ENCODE data around the gene ZSWIM3. TPM values are rescaled to one million over a fixed set of nuclear protein-coding genes. Genes with fewer than 3 reads are reported as not detected.

The ZSWIM3 gene
- total RNA-seq (8.0 TPM), polyA plus RNA-seq (4.4 TPM)
- long read RNA-seq, donor 1, result 0 reads
- long read RNA-seq, donor 2, transcript ZSWIM3-201 (2 exons, 2,773 nt), result major isoform, 5 of 945 reads
- long read RNA-seq, donor 2, partial matches to known transcripts, result 925 of 945 reads
- long read RNA-seq, donor 2, other reads (novel, unspliced or antisense), result 15 of 945 reads
- long read RNA-seq, donor 3, partial matches to known transcripts, result 0 of 4 reads
- long read RNA-seq, donor 3, other reads (novel, unspliced or antisense), result 0 of 4 reads
- long read RNA-seq, donor 4, result 0 reads
- long read RNA-seq, donor 5, partial matches to known transcripts, result 0 of 1 reads
- long read RNA-seq, donor 5, other reads (novel, unspliced or antisense), result 0 of 1 reads
- long read RNA-seq, donor 6, result 0 reads
- long read RNA-seq, donor 7, partial matches to known transcripts, result 0 of 2 reads
- long read RNA-seq, donor 7, other reads (novel, unspliced or antisense), result 0 of 2 reads
- long read RNA-seq, donor 8, partial matches to known transcripts, result 0 of 1 reads
- long read RNA-seq, donor 8, other reads (novel, unspliced or antisense), result 0 of 1 reads
- long read RNA-seq, donor 9, partial matches to known transcripts, result 0 of 3 reads
- long read RNA-seq, donor 9, other reads (novel, unspliced or antisense), result 0 of 3 reads
- long read RNA-seq, donor 10, partial matches to known transcripts, result 5 of 6 reads
- long read RNA-seq, donor 10, other reads (novel, unspliced or antisense), result 0 of 6 reads

GRCh38 chr20:45857114-45857881, at the start of gene ZSWIM3, which contains the start of gene ACOT8:
TSS of gene ZSWIM3 (plus strand) at chr20:45857614. CDS start at chr20:45857826, 212 bp downstream.
TSS of gene ACOT8 (minus strand) at chr20:45857392. CDS start at chr20:45857315, 77 bp downstream.
- no peaks in the 10 kb centered on the region for H3K27me3 ChIP-seq (ENCODE audit: control insufficient read depth in 2 of 2, insufficient read depth in 1 of 2, low read length in 1 of 2)
- peaks cover 5 to 6% of the 10 kb centered on the region in 2 donors for H3K36me3 ChIP-seq (ENCODE audit: control insufficient read depth in 2 of 2, insufficient read depth in 2 of 2, low read length in 1 of 2)
- DNase-seq (ENCODE audit: low read depth in 6 of 9, low spot score in 9 of 9), result peak; percentile 99 to 100 (median 100)
- WGBS, result under 1% methylated on average over 36 of the region's 36 CpGs
- peaks cover 21 to 23% of the 10 kb centered on the region in 2 donors for H3K4me1 ChIP-seq (ENCODE audit: control insufficient read depth in 2 of 2, insufficient read depth in 2 of 2, low read length in 2 of 2)
- H3K9me3 ChIP-seq (ENCODE audit: control insufficient read depth in 2 of 2, insufficient read depth in 1 of 2, low read length in 1 of 2), result no peaks in the 10 kb centered on the region
- peak within 1 kb of the TSS; percentile 93 to 97 for H3K4me3 ChIP-seq (ENCODE audit: low read length in 2 of 2)
- peak within 1 kb of the TSS; percentile 88 to 95 for H3K27ac ChIP-seq (ENCODE audit: low read depth in 1 of 2, low read length in 1 of 2)

- WGBS, result 93% methylated on average over 8 of the region's 8 CpGs
- peaks cover 52 to 54% of the 10 kb centered on the region in 2 donors for H3K36me3 ChIP-seq (ENCODE audit: control insufficient read depth in 2 of 2, insufficient read depth in 2 of 2, low read length in 1 of 2)
Measured at GRCh38 chr20:45810191-45810970, 47.0 kb upstream of the ZSWIM3 start.

GRCh38 chr20:45812157-45813005, 45.0 kb upstream of the ZSWIM3 start, which contains the start of gene UBE2C:
TSS of gene UBE2C (plus strand) at chr20:45812644. CDS start at chr20:45812696, 52 bp downstream.
- peak; percentile 82 to 98 (median 90) for DNase-seq (ENCODE audit: low read depth in 6 of 9, low spot score in 9 of 9)
- Histone ChIP-seq H3K36me3 (ENCODE audit: control insufficient read depth in 2 of 2, insufficient read depth in 2 of 2, low read length in 1 of 2) (peaks cover 56 to 57% of the 10 kb centered on the region in 2 donors), H3K9me3 (ENCODE audit: control insufficient read depth in 2 of 2, insufficient read depth in 1 of 2, low read length in 1 of 2) (peaks cover 0 to 8% of the 10 kb centered on the region in 2 donors), H3K4me3 (ENCODE audit: low read length in 2 of 2) (peak within 1 kb of the TSS; percentile 66 to 87), H3K27ac (ENCODE audit: low read depth in 1 of 2, low read length in 1 of 2) (peak within 1 kb of the TSS in 1 of 2 donors; percentile 71), H3K27me3 (ENCODE audit: control insufficient read depth in 2 of 2, insufficient read depth in 1 of 2, low read length in 1 of 2) (no peaks in the 10 kb centered on the region), H3K4me1 (ENCODE audit: control insufficient read depth in 2 of 2, insufficient read depth in 2 of 2, low read length in 2 of 2) (peaks cover 14 to 20% of the 10 kb centered on the region in 2 donors)
- WGBS, result 3% methylated on average over 65 of the region's 65 CpGs

More at GRCh38 chr20:45810191-45810970, 47.0 kb upstream of the ZSWIM3 start:
- Histone ChIP-seq H3K27me3 (ENCODE audit: control insufficient read depth in 2 of 2, insufficient read depth in 1 of 2, low read length in 1 of 2) (no peaks in the 10 kb centered on the region), H3K9me3 (ENCODE audit: control insufficient read depth in 2 of 2, insufficient read depth in 1 of 2, low read length in 1 of 2) (peaks cover 0 to 8% of the 10 kb centered on the region in 2 donors), H3K4me3 (ENCODE audit: low read length in 2 of 2) (no peak overlapping the region), H3K27ac (ENCODE audit: low read depth in 1 of 2, low read length in 1 of 2) (no peak overlapping the region), H3K4me1 (ENCODE audit: control insufficient read depth in 2 of 2, insufficient read depth in 2 of 2, low read length in 2 of 2) (peaks cover 14 to 17% of the 10 kb centered on the region in 2 donors)
- DNase-seq (ENCODE audit: low read depth in 6 of 9, low spot score in 9 of 9), result no peak

- peaks cover 53 to 54% of the 10 kb centered on the region in 2 donors for H3K36me3 ChIP-seq (ENCODE audit: control insufficient read depth in 2 of 2, insufficient read depth in 2 of 2, low read length in 1 of 2)
- H3K27ac ChIP-seq (ENCODE audit: low read depth in 1 of 2, low read length in 1 of 2), result peak overlapping the region in 1 of 2 donors; percentile 70
- no peaks in the 10 kb centered on the region for H3K27me3 ChIP-seq (ENCODE audit: control insufficient read depth in 2 of 2, insufficient read depth in 1 of 2, low read length in 1 of 2)
- DNase-seq (ENCODE audit: low read depth in 6 of 9, low spot score in 9 of 9), result no peak
- peaks cover 0 to 8% of the 10 kb centered on the region in 2 donors for H3K9me3 ChIP-seq (ENCODE audit: control insufficient read depth in 2 of 2, insufficient read depth in 1 of 2, low read length in 1 of 2)
- peaks cover 14 to 20% of the 10 kb centered on the region in 2 donors for H3K4me1 ChIP-seq (ENCODE audit: control insufficient read depth in 2 of 2, insufficient read depth in 2 of 2, low read length in 2 of 2)
- H3K4me3 ChIP-seq (ENCODE audit: low read length in 2 of 2), result peak overlapping the region; percentile 66 to 87
- WGBS, result 19% methylated on average over 11 of the region's 11 CpGs
Measured at GRCh38 chr20:45813006-45813340, 44.4 kb upstream of the ZSWIM3 start.

DNA sequence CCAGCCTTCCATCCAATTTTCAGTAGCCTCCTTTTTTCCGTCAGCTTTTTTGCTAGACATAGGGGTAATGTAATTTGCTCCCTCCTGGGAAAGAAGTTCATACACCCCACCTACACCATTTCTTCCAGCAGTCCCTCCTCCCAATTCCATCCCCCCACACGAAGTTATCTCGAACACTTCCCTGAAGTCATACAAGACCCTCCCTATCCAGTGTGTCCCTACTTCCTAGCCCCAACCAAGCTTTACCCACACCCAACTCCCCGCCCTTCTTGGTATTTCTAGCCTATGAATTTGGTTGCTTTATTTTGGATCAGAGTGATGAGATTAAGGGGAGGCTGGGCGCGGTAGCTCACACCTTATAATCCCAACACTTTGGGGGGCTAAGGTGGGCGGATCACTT, 43.9 kb upstream of the ZSWIM3 start:
- H3K27me3 ChIP-seq (ENCODE audit: control insufficient read depth in 2 of 2, insufficient read depth in 1 of 2, low read length in 1 of 2), result no peaks in the 10 kb centered on the region
- 90% methylated on average over 7 of the region's 7 CpGs for WGBS
- H3K9me3 ChIP-seq (ENCODE audit: control insufficient read depth in 2 of 2, insufficient read depth in 1 of 2, low read length in 1 of 2), result peaks cover 0 to 8% of the 10 kb centered on the region in 2 donors
- H3K27ac ChIP-seq (ENCODE audit: low read depth in 1 of 2, low read length in 1 of 2), result no peak overlapping the region
- peaks cover 52 to 53% of the 10 kb centered on the region in 2 donors for H3K36me3 ChIP-seq (ENCODE audit: control insufficient read depth in 2 of 2, insufficient read depth in 2 of 2, low read length in 1 of 2)
- DNase-seq (ENCODE audit: low read depth in 6 of 9, low spot score in 9 of 9), result no peak
- peaks cover 14 to 20% of the 10 kb centered on the region in 2 donors for H3K4me1 ChIP-seq (ENCODE audit: control insufficient read depth in 2 of 2, insufficient read depth in 2 of 2, low read length in 2 of 2)
- H3K4me3 ChIP-seq (ENCODE audit: low read length in 2 of 2), result peak overlapping the region; percentile 66 to 87

- no peak overlapping the region for H3K27ac ChIP-seq (ENCODE audit: low read depth in 1 of 2, low read length in 1 of 2)
- WGBS, result 97% methylated on average over 3 of the region's 3 CpGs
- DNase-seq (ENCODE audit: low read depth in 6 of 9, low spot score in 9 of 9), result no peak
- no peak overlapping the region for H3K4me3 ChIP-seq (ENCODE audit: low read length in 2 of 2)
- H3K27me3 ChIP-seq (ENCODE audit: control insufficient read depth in 2 of 2, insufficient read depth in 1 of 2, low read length in 1 of 2), result no peaks in the 10 kb centered on the region
- H3K4me1 ChIP-seq (ENCODE audit: control insufficient read depth in 2 of 2, insufficient read depth in 2 of 2, low read length in 2 of 2), result peaks cover 14 to 20% of the 10 kb centered on the region in 2 donors
- H3K36me3 ChIP-seq (ENCODE audit: control insufficient read depth in 2 of 2, insufficient read depth in 2 of 2, low read length in 1 of 2), result peaks cover 44 to 47% of the 10 kb centered on the region in 2 donors
- H3K9me3 ChIP-seq (ENCODE audit: control insufficient read depth in 2 of 2, insufficient read depth in 1 of 2, low read length in 1 of 2), result peaks cover 0 to 8% of the 10 kb centered on the region in 2 donors
Measured at GRCh38 chr20:45814314-45814713, 43.1 kb upstream of the ZSWIM3 start.

GRCh38 chr20:45816951-45817350, 40.5 kb upstream of the ZSWIM3 start:
- Histone ChIP-seq H3K4me1 (ENCODE audit: control insufficient read depth in 2 of 2, insufficient read depth in 2 of 2, low read length in 2 of 2) (peaks cover 12 to 18% of the 10 kb centered on the region in 2 donors), H3K4me3 (ENCODE audit: low read length in 2 of 2) (no peak overlapping the region), H3K9me3 (ENCODE audit: control insufficient read depth in 2 of 2, insufficient read depth in 1 of 2, low read length in 1 of 2) (peaks cover 0 to 4% of the 10 kb centered on the region in 2 donors), H3K27me3 (ENCODE audit: control insufficient read depth in 2 of 2, insufficient read depth in 1 of 2, low read length in 1 of 2) (peaks cover 0 to under 1% of the 10 kb centered on the region in 2 donors), H3K36me3 (ENCODE audit: control insufficient read depth in 2 of 2, insufficient read depth in 2 of 2, low read length in 1 of 2) (peaks cover 24 to 28% of the 10 kb centered on the region in 2 donors), H3K27ac (ENCODE audit: low read depth in 1 of 2, low read length in 1 of 2) (no peak overlapping the region)
- over 99% methylated on average over 3 of the region's 3 CpGs for WGBS
- DNase-seq (ENCODE audit: low read depth in 6 of 9, low spot score in 9 of 9), result no peak

All from thymus (tissue), 14 donors.